Vagina (tissue), 2 donors: ENCODE results near the gene CDC27.
"Not testable (repeated sequence)": the region's sequence is repeated elsewhere in the genome, so short reads cannot be mapped to it uniquely, and the experiment has no call there.

Source experiments
- POLR2A ChIP-seq, 2 donors: fragments of 450-650 bp; IDR thresholded peaks; one replicate each; pipeline ENCODE4 v1.6.1; 2017; ENCODE audit warnings: antibody characterized with exemption in 2 of 2, mild to moderate bottlenecking in 2 of 2, moderate library complexity in 2 of 2
- TF ChIP-seq, protein P1 (sequence below), 3 experiments: fragments of 450-650 bp in 2 of 3; fragments of 200-600 bp in 1 of 3; sonication (generic) in 1 of 3; IDR thresholded peaks; one replicate each; pipeline ENCODE4 v1.5.1; 2017 to 2019; ENCODE audit warnings: antibody characterized with exemption in 3 of 3, mild to moderate bottlenecking in 2 of 3, moderate library complexity in 2 of 3

DNA sequence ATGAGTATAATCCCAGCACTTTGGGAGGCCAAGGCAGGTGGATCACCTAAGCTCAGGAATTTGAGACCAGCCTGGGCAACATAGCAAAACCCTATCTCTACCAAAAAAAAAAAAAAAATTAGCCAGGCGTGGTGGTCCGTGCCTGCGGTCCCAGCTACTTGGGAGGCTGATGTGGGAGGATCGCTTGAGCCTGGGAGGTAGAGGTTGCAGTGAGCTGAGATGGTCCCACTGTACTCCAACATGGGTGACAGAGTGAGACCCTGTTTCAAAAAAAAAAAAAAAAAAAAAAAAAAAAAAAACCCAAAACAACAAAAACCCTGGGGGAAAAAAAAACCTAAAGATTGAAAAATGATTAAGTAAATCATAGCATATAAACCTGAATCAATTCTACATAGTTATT is 8.1 kb downstream of the CDC27 start:
- TF ChIP-seq, protein P1, sequence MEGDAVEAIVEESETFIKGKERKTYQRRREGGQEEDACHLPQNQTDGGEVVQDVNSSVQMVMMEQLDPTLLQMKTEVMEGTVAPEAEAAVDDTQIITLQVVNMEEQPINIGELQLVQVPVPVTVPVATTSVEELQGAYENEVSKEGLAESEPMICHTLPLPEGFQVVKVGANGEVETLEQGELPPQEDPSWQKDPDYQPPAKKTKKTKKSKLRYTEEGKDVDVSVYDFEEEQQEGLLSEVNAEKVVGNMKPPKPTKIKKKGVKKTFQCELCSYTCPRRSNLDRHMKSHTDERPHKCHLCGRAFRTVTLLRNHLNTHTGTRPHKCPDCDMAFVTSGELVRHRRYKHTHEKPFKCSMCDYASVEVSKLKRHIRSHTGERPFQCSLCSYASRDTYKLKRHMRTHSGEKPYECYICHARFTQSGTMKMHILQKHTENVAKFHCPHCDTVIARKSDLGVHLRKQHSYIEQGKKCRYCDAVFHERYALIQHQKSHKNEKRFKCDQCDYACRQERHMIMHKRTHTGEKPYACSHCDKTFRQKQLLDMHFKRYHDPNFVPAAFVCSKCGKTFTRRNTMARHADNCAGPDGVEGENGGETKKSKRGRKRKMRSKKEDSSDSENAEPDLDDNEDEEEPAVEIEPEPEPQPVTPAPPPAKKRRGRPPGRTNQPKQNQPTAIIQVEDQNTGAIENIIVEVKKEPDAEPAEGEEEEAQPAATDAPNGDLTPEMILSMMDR (IDR thresholded peaks at IDR 0.05): not testable (repeated sequence)
- TF ChIP-seq POLR2A (IDR thresholded peaks at IDR 0.05): not testable (repeated sequence)
